Caco-2 (cell line): ENCODE results near the gene DNAI7. TPM values are rescaled to one million over a fixed set of nuclear protein-coding genes. Genes with fewer than 3 reads are reported as not detected.
A peak's percentile ranks its signal among the peaks of the same experiment; 100 is the strongest.

Experiments
- BruUV-seq: library from RNA; stranded (reverse); fragments of 400-500 nt; replicated peaks from 2 replicates; lab custom pipeline; 2021; lab: Mats Ljungman, UMichigan
- CTCF ChIA-PET: fragments of 300-600 bp; sonication (Branson Sonifier 250); formaldehyde crosslinking; loops from one replicate; lab custom pipeline; 2022; ENCODE audit warnings: antibody characterized with exemption; lab: Charles Lee
- POLR2A ChIA-PET: fragments of 300-600 bp; sonication (Branson Sonifier 250); formaldehyde crosslinking; loops from one replicate; lab custom pipeline; 2022; ENCODE audit warnings: antibody characterized with exemption; lab: Charles Lee
- DNase-seq, 2 experiments: peaks; one replicate each; pipeline versions ENCODE4 v3.0.0 to v3.0.0-alpha.2; 2020 to 2022
- H3K27me3 ChIP-seq: replicated peaks from 2 replicates; pipeline ENCODE4 v1.6.0; 2011; ENCODE audit warnings: low read length; ENCODE audit not compliant: control insufficient read depth, insufficient read depth
- H3K36me3 ChIP-seq: 2 replicates; pipeline ENCODE4 v1.5.1; 2011; ENCODE audit warnings: low read length; ENCODE audit not compliant: control insufficient read depth, insufficient read depth
- H3K4me1 ChIP-seq: fragments of 250-450 bp; sonication (Bioruptor Pico); 2 replicates; pipeline ENCODE4 v1.5.1; 2020; ENCODE audit warnings: mild to moderate bottlenecking
- H3K4me3 ChIP-seq: 2 replicates; pipeline ENCODE4 v1.5.1; 2011; ENCODE audit warnings: low read depth, mild to moderate bottlenecking, control low read depth, low read length
- H3K9me3 ChIP-seq: fragments of 250-450 bp; sonication (Bioruptor Pico); 2 replicates; pipeline ENCODE4 v1.5.1; 2020; ENCODE audit warnings: mild to moderate bottlenecking, moderate library complexity
- H3K27ac Mint-ChIP-seq: one replicate; pipeline ENCODE4 v1.8.0; 2022; ENCODE audit warnings: mixed read lengths; ENCODE audit not compliant: unreplicated experiment
- H3K27me3 Mint-ChIP-seq: one replicate; pipeline ENCODE4 v1.8.0; 2022; ENCODE audit warnings: mixed read lengths; ENCODE audit not compliant: insufficient read depth, unreplicated experiment
- H3K36me3 Mint-ChIP-seq: one replicate; pipeline ENCODE4 v1.8.0; 2022; ENCODE audit warnings: mild to moderate bottlenecking, mixed read lengths; ENCODE audit not compliant: insufficient read depth, unreplicated experiment
- H3K4me1 Mint-ChIP-seq: one replicate; pipeline ENCODE4 v1.8.0; 2022; ENCODE audit warnings: low read depth, mixed read lengths; ENCODE audit not compliant: unreplicated experiment
- H3K4me3 Mint-ChIP-seq: one replicate; pipeline ENCODE4 v1.8.0; 2022; ENCODE audit warnings: mild to moderate bottlenecking, moderate library complexity, mixed read lengths; ENCODE audit not compliant: unreplicated experiment
- H3K9me3 Mint-ChIP-seq: one replicate; pipeline ENCODE4 v1.8.0; 2022; ENCODE audit warnings: mixed read lengths; ENCODE audit not compliant: unreplicated experiment
- intact Hi-C: fragments of 100-400 bp; cut with micrococcal nuclease; formaldehyde crosslinking; loops from one replicate; pipeline ENCODE4 v1.10.0; 2022; ENCODE audit not compliant: unreplicated experiment
- total RNA-seq: library from RNA; stranded (reverse); gene quantifications from 2 replicates; pipeline ENCODE4 v1.2.3, GENCODE V29; 2022
- TF ChIP-seq, protein P1 (sequence below), 2 experiments: fragments of 200-600 bp in 1 of 2; IDR thresholded peaks; 1 replicate in 1 of 2; 2 replicates in 1 of 2; pipeline versions ENCODE4 v1.5.1 to v1.8.0; 2011 to 2022; ENCODE audit warnings: antibody characterized with exemption in 1 of 2, control low read depth in 1 of 2, inconsistent platforms in 1 of 2, low read depth in 1 of 2, low read length in 1 of 2, mild to moderate bottlenecking in 1 of 2, moderate library complexity in 1 of 2; ENCODE audit not compliant: insufficient read depth in 1 of 2, severe bottlenecking in 1 of 2, unreplicated experiment in 1 of 2

The DNAI7 gene
- total RNA-seq, 1 experiment from 2014 or later: 0.66 TPM

DNA sequence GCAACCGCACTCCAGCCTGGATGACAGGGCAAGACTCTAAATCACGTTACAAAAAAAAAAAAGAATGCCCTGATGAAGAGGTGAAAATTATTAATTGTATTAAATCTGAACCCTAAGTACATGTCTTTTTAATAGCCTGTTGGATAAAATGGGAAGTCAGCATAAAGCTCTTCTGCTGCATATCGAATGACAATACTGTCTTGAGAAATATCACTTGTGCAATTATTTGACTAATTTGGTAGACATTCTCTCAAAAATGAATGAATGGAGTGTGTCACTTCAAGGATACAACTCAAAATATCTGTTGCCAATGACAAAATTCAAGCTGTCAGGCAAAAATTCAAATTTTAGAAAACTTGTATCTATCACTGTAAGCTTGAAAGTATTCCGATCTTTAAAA is 38.9 kb downstream of the DNAI7 start:
- peaks cover 3% of the 10 kb centered on the region; the same call in 1 of the 2 replicates for H3K9me3 ChIP-seq
- CTCF ChIA-PET: interaction anchor here (1.5 kb wide), 1 partner anchor 165 kb away, joined by 6 read pairs; no protein-coding TSS in a partner anchor
- no TSS peak for BruUV-seq
- H3K9me3 Mint-ChIP-seq: no peaks in the 10 kb centered on the region
- no peak overlapping the region for H3K4me3 ChIP-seq
- no peak for DNase-seq
- POLR2A ChIA-PET: no interaction called here
- H3K27ac Mint-ChIP-seq: no peak overlapping the region
- intact Hi-C loops: no loop called here
- H3K36me3 ChIP-seq: no peaks in the 10 kb centered on the region
- H3K36me3 Mint-ChIP-seq: no peaks in the 10 kb centered on the region
- peaks cover 6% of the 10 kb centered on the region for H3K4me1 Mint-ChIP-seq
- no peak overlapping the region for H3K4me3 Mint-ChIP-seq
- no peaks in the 10 kb centered on the region for H3K27me3 ChIP-seq
- TF ChIP-seq, protein P1, sequence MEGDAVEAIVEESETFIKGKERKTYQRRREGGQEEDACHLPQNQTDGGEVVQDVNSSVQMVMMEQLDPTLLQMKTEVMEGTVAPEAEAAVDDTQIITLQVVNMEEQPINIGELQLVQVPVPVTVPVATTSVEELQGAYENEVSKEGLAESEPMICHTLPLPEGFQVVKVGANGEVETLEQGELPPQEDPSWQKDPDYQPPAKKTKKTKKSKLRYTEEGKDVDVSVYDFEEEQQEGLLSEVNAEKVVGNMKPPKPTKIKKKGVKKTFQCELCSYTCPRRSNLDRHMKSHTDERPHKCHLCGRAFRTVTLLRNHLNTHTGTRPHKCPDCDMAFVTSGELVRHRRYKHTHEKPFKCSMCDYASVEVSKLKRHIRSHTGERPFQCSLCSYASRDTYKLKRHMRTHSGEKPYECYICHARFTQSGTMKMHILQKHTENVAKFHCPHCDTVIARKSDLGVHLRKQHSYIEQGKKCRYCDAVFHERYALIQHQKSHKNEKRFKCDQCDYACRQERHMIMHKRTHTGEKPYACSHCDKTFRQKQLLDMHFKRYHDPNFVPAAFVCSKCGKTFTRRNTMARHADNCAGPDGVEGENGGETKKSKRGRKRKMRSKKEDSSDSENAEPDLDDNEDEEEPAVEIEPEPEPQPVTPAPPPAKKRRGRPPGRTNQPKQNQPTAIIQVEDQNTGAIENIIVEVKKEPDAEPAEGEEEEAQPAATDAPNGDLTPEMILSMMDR (IDR thresholded peaks at IDR 0.05; ENCODE audit: insufficient read depth in 1 of 2, low read depth in 1 of 2, low read length in 1 of 2, severe bottlenecking in 1 of 2, unreplicated experiment in 1 of 2): no peak
- H3K27me3 Mint-ChIP-seq: peaks cover 5% of the 10 kb centered on the region
- H3K4me1 ChIP-seq: no peaks in the 10 kb centered on the region

DNA sequence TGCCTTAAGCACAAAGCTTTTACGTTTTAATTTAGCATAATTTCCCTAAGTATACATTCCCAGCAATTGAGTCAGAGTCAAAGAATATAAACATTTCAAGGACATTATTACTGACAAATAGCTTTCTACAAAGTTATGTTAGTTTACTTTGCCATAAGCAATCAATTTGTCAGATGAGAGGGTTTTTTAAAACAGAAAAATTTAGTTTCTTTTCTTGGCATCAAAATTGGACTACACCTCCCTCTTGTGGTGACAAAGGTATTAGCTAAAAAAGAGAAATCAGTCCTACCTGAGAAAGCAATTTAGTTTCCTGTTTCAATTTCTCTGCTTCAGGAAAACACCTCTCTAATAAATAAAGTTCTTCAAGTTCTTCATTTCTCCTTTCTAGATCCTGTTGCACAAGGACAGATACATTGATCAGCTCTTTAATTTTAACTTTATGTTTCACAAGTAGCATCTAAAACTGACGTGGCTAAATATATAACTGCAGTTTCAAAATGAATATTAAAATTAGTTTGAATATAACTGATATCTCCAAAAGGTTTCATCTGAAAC is 39.9 kb downstream of the DNAI7 start:
- ChIA-PET CTCF (interaction anchor here (0.6 to 1.9 kb wide), 8 partner anchors 8 to 168 kb away, joined by 3 to 6 read pairs (median 4); partner anchors contain the start of genes DNAI7 and ETFRF1), POLR2A (interaction anchor here (1.0 kb wide), 1 partner anchor 40 kb away, joined by 5 read pairs; the partner anchor contains the start of genes DNAI7 and ETFRF1)
- intact Hi-C loops: loop anchor here (1.0 kb wide), 4 partner anchors 25 to 232 kb away; no protein-coding TSS in a partner anchor
- peaks cover 3% of the 10 kb centered on the region; the same call in 1 of the 2 replicates for H3K9me3 ChIP-seq
- H3K36me3 ChIP-seq: no peaks in the 10 kb centered on the region
- Mint-ChIP-seq H3K27me3 (no peaks in the 10 kb centered on the region), H3K4me1 (peaks cover 6% of the 10 kb centered on the region), H3K9me3 (no peaks in the 10 kb centered on the region), H3K27ac (no peak overlapping the region), H3K36me3 (no peaks in the 10 kb centered on the region), H3K4me3 (no peak overlapping the region)
- no peaks in the 10 kb centered on the region for H3K4me1 ChIP-seq
- no peaks in the 10 kb centered on the region for H3K27me3 ChIP-seq
- TF ChIP-seq, protein P1 (IDR thresholded peaks at IDR 0.05; ENCODE audit: insufficient read depth in 1 of 2, low read depth in 1 of 2, low read length in 1 of 2, severe bottlenecking in 1 of 2, unreplicated experiment in 1 of 2): peak; percentile 83 to 92
- DNase-seq: peak in 1 of 2 experiments; percentile 50
- no TSS peak for BruUV-seq
- H3K4me3 ChIP-seq: no peak overlapping the region

GRCh38 chr12:25152055-25152454 is 42.9 kb downstream of the DNAI7 start:
- Mint-ChIP-seq H3K9me3 (no peaks in the 10 kb centered on the region), H3K4me3 (no peak overlapping the region), H3K27ac (no peak overlapping the region), H3K27me3 (no peaks in the 10 kb centered on the region), H3K36me3 (no peaks in the 10 kb centered on the region), H3K4me1 (peaks cover 6% of the 10 kb centered on the region)
- ChIA-PET POLR2A (no interaction called here), CTCF (interaction anchor here (0.8 kb wide), 1 partner anchor 42 kb away, joined by 3 read pairs; the partner anchor contains the start of genes DNAI7 and ETFRF1)
- Histone ChIP-seq H3K4me3 (no peak overlapping the region), H3K9me3 (0 out of 2 replicates have a peak, but pooled peaks cover 3% of the 10 kb centered on the region), H3K27me3 (no peaks in the 10 kb centered on the region), H3K4me1 (no peaks in the 10 kb centered on the region), H3K36me3 (no peaks in the 10 kb centered on the region)
- TF ChIP-seq, protein P1 (IDR thresholded peaks at IDR 0.05; ENCODE audit: insufficient read depth in 1 of 2, low read depth in 1 of 2, low read length in 1 of 2, severe bottlenecking in 1 of 2, unreplicated experiment in 1 of 2): no peak
- no peak for DNase-seq
- BruUV-seq: no TSS peak
- intact Hi-C loops: no loop called here
